ENCODE data around the gene POU3F4.

The POU3F4 gene

GRCh38 chrX:83508526-83509253 lies 600 bp downstream of the POU3F4 start:
- Histone ChIP-seq H3K27me3 (replicated peaks) (no peaks in the 10 kb centered on the region), H3K4me3 (ENCODE audit: low read depth, low read length) (no peak overlapping the region), H3K36me3 (replicated peaks) (no peaks in the 10 kb centered on the region), H3K27ac (no peak overlapping the region)
- no peak for TF ChIP-seq CTCF (IDR thresholded peaks at IDR 0.05; ENCODE audit: low read depth, low read length, missing control alignments)
- no peak for DNase-seq
- in situ Hi-C loops (cut with HindIII; ENCODE audit: low pct_ligation_motif_present, low sequenced_read_pairs): no loop called here

- Histone ChIP-seq H3K27ac (no peak overlapping the region), H3K36me3 (replicated peaks) (no peaks in the 10 kb centered on the region), H3K27me3 (replicated peaks) (no peaks in the 10 kb centered on the region), H3K4me3 (ENCODE audit: low read depth, low read length) (no peak overlapping the region)
- TF ChIP-seq CTCF (IDR thresholded peaks at IDR 0.05; ENCODE audit: low read depth, low read length, missing control alignments): no peak
- DNase-seq: no peak
- in situ Hi-C loops (cut with HindIII; ENCODE audit: low pct_ligation_motif_present, low sequenced_read_pairs): no loop called here
These were observed 1.2 kb downstream of the POU3F4 start for GRCh38 chrX:83509254-83509801.

- Histone ChIP-seq H3K4me3 (ENCODE audit: low read depth, low read length) (no peak overlapping the region), H3K27me3 (replicated peaks) (no peaks in the 10 kb centered on the region), H3K36me3 (replicated peaks) (no peaks in the 10 kb centered on the region), H3K27ac (no peak overlapping the region)
- TF ChIP-seq CTCF (IDR thresholded peaks at IDR 0.05; ENCODE audit: low read depth, low read length, missing control alignments): no peak
- DNase-seq: no peak
- in situ Hi-C loops (cut with HindIII; ENCODE audit: low pct_ligation_motif_present, low sequenced_read_pairs): no loop called here
These were observed 2.5 kb downstream of the POU3F4 start for GRCh38 chrX:83510510-83511062.

- H3K36me3 ChIP-seq (replicated peaks): no peaks in the 10 kb centered on the region
- no peak overlapping the region for H3K4me3 ChIP-seq (ENCODE audit: low read depth, low read length)
- DNase-seq: no peak
- no peak for TF ChIP-seq CTCF (IDR thresholded peaks at IDR 0.05; ENCODE audit: low read depth, low read length, missing control alignments)
- no peaks in the 10 kb centered on the region for H3K27me3 ChIP-seq (replicated peaks)
- in situ Hi-C loops (cut with HindIII; ENCODE audit: low pct_ligation_motif_present, low sequenced_read_pairs): no loop called here
- no peak overlapping the region for H3K27ac ChIP-seq
These were observed 3.1 kb downstream of the POU3F4 start for GRCh38 chrX:83511208-83511607.

- Histone ChIP-seq H3K36me3 (replicated peaks) (no peaks in the 10 kb centered on the region), H3K27ac (no peak overlapping the region), H3K27me3 (replicated peaks) (no peaks in the 10 kb centered on the region), H3K4me3 (ENCODE audit: low read depth, low read length) (no peak overlapping the region)
- in situ Hi-C loops (cut with HindIII; ENCODE audit: low pct_ligation_motif_present, low sequenced_read_pairs): no loop called here
- TF ChIP-seq CTCF (IDR thresholded peaks at IDR 0.05; ENCODE audit: low read depth, low read length, missing control alignments): no peak
- no peak for DNase-seq
These were observed 4.0 kb downstream of the POU3F4 start for GRCh38 chrX:83512111-83512510.

Data from brain microvascular endothelial cell (primary cell).